GM19438 (cell line): Measurements from ENCODE around the gene CILP.
"Not testable (repeated sequence)": the region's sequence is repeated elsewhere in the genome, so short reads cannot be mapped to it uniquely, and the experiment has no call there.

Experiments
- ATAC-seq: cut with Tn5 transposase; IDR thresholded peaks from one replicate; pipeline ENCODE4 v1.9.1; 2021; ENCODE audit warnings: low read depth; ENCODE audit not compliant: unreplicated experiment

Gene CILP

GRCh38 chr15:65210770-65211481, at the start of gene CILP:
TSS of gene CILP (minus strand) at chr15:65211473. CDS start at chr15:65209755, 1,718 bp downstream.
- ATAC-seq, result no peak

- no peak for ATAC-seq
Observed at GRCh38 chr15:65260968-65261367, 49.7 kb upstream of the CILP start.

- ATAC-seq, result no peak
Observed at GRCh38 chr15:65259367-65259797, 48.1 kb upstream of the CILP start.

GRCh38 chr15:65258375-65259262, 47.3 kb upstream of the CILP start:
- no peak for ATAC-seq

- ATAC-seq, result no peak
Observed at GRCh38 chr15:65255486-65256140, 44.3 kb upstream of the CILP start.

GRCh38 chr15:65254758-65255157, 43.5 kb upstream of the CILP start:
- ATAC-seq, result no peak

- ATAC-seq, result no peak
Observed at GRCh38 chr15:65254356-65254755, 43.1 kb upstream of the CILP start.

GRCh38 chr15:65249641-65250040, 38.4 kb upstream of the CILP start:
- no peak for ATAC-seq

GRCh38 chr15:65248511-65249255, 37.4 kb upstream of the CILP start:
- no peak for ATAC-seq

GRCh38 chr15:65246939-65247338, 35.7 kb upstream of the CILP start:
- ATAC-seq, result no peak

DNA sequence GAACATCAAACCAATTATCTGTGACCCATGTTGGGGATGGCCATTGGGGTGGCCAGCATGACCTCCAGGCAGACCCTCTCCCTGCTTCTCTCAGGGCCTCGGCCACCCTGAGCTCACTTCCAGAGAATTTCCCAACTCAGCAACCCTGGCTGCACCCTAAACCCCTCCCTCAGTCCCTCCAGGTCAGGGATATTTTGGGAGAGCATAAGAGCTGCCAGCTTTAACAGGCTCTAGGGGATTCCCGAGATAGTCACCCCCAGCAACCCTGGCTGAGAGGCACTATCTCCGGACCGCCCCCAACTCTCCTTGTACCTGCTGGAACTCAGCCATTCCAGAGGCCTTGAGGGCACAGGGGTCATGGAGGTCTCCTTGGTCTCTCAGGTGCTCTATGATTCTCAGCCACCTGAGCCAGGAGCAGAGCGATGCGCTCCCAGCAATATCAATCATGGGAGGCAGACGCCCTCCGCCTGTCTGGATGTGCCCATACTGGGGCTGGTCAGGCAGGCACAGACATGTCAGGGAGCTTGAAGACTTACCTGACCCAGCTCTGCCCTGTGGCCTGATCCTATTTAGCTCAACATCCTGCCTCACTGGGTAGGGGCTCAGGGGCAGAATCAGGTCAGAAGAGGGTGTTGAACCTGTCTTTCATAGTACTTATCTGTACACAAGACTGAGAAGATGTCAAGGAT, 34.9 kb upstream of the CILP start:
- no peak for ATAC-seq

DNA sequence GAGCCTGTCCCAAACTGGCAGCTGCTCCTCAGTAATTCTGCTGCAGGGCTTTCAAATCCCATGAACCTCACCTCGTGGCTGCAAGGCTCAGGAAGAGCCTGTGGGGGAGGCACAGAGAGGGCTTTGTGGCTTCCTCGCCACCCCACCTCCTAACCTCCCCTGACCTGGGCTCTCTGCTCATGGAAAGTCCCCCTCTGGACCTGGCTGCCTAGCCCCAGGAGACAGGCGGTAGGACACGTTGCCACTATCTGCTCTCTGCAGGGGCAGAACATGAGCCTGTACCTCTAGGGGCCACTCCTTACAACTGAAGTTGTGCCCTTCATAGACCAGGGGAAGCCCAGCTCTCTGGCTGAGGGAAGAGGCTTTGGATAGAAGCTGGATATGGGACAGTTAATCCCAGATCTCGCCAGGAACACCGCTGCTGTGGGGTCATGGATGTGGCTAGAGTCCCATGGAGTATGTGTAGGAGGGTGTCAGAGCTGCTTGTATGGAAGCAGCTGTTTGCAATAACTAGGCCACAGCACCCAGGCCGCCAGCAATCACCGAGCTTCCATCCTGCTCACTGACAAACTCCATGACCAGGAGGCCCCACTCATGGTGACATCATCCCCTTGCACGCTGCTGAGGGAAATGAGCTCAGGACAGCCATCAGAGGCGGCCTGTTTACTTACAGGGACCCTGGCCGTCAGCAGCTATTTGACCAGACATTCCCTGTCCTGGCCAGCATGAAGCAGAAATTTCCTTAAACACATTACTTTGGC, 34.0 kb upstream of the CILP start:
- ATAC-seq, result no peak

DNA sequence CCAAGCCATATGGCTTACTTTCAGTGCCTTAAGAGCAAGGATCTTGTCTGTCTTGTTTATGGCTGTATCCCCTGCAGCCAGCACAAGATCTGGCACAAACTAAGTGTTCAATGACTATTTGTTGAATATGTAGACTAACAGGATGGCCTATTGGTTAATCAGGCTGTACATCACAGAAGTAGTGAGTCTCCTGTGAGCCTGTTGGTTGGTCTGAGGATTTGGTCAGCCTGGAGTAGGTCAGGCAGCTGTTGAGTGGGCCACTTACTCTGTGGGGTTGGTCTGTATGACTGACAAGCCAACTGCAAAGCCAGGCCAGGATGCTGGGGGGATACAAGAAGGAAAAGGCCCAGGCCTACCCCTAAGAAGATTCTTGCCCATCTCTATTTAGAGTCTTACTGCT, 33.4 kb upstream of the CILP start:
- ATAC-seq, result no peak

DNA sequence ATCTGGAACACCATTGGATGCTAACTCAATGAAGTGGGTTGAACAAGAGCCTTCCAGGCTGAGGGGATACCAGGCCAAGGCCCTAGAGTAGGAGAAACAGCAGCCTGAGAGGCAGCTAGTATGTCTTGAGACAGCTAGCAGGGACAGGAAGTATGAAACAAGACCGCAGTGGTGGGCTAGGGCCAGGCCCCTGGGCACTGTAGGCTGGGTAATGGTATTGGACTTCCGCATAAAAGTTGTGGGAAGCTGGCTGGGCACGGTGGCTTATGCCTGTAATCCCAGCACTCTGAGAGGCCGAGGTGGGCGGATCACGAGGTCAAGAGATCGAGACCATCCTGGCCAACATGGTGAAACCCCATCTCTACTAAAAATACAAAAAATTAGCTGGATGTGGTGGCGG, 25.2 kb upstream of the CILP start:
- not testable (repeated sequence) for ATAC-seq

DNA sequence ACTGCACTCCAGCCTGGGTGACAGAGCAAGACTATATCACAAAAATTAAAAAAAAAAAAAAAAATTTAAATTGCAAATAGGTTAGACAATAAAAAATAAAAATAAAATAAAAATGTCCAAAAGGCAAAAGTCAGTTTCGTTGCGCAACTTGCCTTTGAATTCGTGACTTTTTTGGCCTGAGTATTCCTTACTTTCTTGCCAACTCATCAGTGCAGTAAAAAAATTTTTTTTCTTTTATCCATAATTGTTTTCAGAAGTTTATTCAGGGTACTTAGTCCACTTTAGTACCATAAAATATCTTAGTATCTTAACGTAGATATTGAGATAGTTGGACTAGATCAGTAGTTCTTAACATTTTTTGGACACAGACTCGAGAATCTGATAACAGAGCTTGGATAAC, 22.4 kb upstream of the CILP start:
- ATAC-seq, result no peak

GRCh38 chr15:65232520-65232919, 21.2 kb upstream of the CILP start:
- ATAC-seq, result no peak

DNA sequence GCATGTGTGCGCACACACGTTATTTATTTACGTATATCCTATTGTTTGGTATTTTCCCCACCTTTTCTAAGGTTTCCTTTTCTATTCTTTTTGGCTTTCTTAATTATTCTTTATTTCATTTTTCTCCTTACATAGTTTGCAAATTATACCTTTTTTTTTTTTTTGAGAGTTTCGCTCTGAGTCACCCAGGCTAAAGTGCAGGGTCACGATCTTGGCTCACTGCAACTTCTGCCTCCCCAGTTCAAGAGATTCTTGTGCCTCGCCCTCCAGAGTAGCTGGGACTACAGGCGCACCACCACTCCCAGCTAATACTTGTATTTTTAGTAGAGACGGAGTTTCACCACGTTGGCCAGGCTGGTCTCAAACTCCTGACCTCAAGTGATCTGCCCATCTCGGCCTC, 20.0 kb upstream of the CILP start:
- ATAC-seq, result no peak

DNA sequence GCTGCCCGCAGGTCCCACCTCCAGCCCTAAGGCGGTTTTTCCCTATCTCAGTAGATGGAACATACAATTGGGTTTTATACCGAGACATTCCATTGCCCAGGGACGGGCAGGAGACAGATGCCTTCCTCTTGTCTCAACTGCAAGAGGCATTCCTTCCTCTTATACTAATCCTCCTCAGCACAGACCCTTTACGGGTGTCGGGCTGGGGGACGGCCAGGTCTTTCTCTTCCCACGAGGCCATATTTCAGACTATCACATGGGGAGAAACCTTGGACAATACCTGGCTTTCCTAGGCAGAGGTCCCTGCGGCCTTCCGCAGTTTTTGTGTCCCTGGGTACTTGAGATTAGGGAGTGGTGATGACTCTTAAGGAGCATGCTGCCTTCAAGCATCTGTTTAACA, 15.6 kb upstream of the CILP start:
- ATAC-seq, result not testable (repeated sequence)

DNA sequence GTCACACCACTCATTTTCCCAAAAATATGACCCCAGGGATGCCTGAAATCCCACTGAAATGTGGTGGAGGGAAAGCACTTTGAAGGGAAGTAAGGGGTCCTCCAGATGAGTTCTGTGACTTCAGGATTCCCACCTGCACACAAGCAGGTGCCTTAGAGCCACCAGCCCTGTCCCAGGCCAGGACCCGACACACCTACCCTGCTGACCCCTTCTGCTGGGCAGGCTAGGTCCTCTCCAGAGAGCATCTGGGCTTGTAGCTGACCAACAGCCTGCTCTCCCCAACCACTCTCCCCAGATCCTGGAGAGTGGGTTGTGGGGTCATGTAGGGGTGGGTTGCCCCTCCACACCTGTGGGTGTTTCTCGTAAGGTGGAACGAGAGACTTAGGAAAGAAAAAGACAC, 14.9 kb upstream of the CILP start:
- ATAC-seq, result no peak
